Measurements from ENCODE around the gene KRT16. TPM values are rescaled to one million over a fixed set of nuclear protein-coding genes. Genes with fewer than 3 reads are reported as not detected.

Gene KRT16
- total RNA-seq, 1 experiment from 2014 or later = not detected

- H3K79me1 ChIP-seq (ENCODE audit: insufficient read depth, low read depth, low read length, poor library complexity, severe bottlenecking) = no peaks in the 10 kb centered on the region
- H3K27me3 Mint-ChIP-seq (ENCODE audit: low read depth) = peaks cover 70% of the 10 kb centered on the region
Observed at GRCh38 chr17:41571561-41572434, 40.8 kb downstream of the KRT16 start, which contains the start of gene KRT9. TSS of gene KRT9 (minus strand) at chr17:41572059. CDS start at chr17:41571992, 67 bp downstream.

More at GRCh38 chr17:41571561-41572434, 40.8 kb downstream of the KRT16 start, which contains the start of gene KRT9:
- H3K18ac ChIP-seq (ENCODE audit: insufficient read length, low read depth, low read length) = no peak within 1 kb of the TSS
- H2BK5ac ChIP-seq (ENCODE audit: insufficient read length, low read length) = no peak within 1 kb of the TSS
- no peak for DNase-seq
- H3K4me1 ChIP-seq (ENCODE audit: insufficient read depth, low read length) = no peaks in the 10 kb centered on the region
- no peak within 1 kb of the TSS for H3T11ph ChIP-seq (ENCODE audit: low read length)
- H2BK120ac ChIP-seq (ENCODE audit: low read depth, low read length, poor library complexity, severe bottlenecking) = no peak within 1 kb of the TSS
- no peaks in the 10 kb centered on the region for H3K79me2 ChIP-seq (ENCODE audit: insufficient read depth, low read length)
- H4K5ac ChIP-seq (ENCODE audit: insufficient read length, low read depth, low read length) = no peak within 1 kb of the TSS
- H3K23ac ChIP-seq (ENCODE audit: insufficient read length, low read depth, low read length) = no peak within 1 kb of the TSS
- H4K8ac ChIP-seq (replicated peaks; ENCODE audit: insufficient read length, low read depth, low read length) = no peak within 1 kb of the TSS
- Mint-ChIP-seq H3K36me3 (ENCODE audit: insufficient read depth in 1 of 3, low read depth in 3 of 3) (no peaks in the 10 kb centered on the region), H3K9me3 (no peaks in the 10 kb centered on the region; a peak in 1 of 5 replicates), H3K4me1 (no peaks in the 10 kb centered on the region), H3K27ac (no peak within 1 kb of the TSS; a peak in 1 of 7 replicates), H3K4me3 (no peak within 1 kb of the TSS)
- H2BK12ac ChIP-seq (ENCODE audit: insufficient read length, low read depth, low read length) = no peak within 1 kb of the TSS
- TF ChIP-seq CTCF (conservative IDR thresholded peaks at IDR 0.05) = no peak
- no peak within 1 kb of the TSS for H3K4ac ChIP-seq (ENCODE audit: low read depth, low read length)
- no peak within 1 kb of the TSS for H3K4me2 ChIP-seq (ENCODE audit: insufficient read depth, insufficient read length, low read length)
- H4K91ac ChIP-seq (ENCODE audit: insufficient read length, low read depth, low read length) = no peak within 1 kb of the TSS
- no peaks in the 10 kb centered on the region for H4K20me1 ChIP-seq (ENCODE audit: control insufficient read depth, insufficient read depth, insufficient read length)
- no peak within 1 kb of the TSS for H3K56ac ChIP-seq (ENCODE audit: insufficient read length, low read depth, low read length)
- no peak within 1 kb of the TSS for H2BK20ac ChIP-seq (ENCODE audit: low read depth, low read length, poor library complexity, severe bottlenecking)
- no peaks in the 10 kb centered on the region for H3K23me2 ChIP-seq (ENCODE audit: insufficient read length, low read depth, low read length, poor library complexity, severe bottlenecking)
- no peaks in the 10 kb centered on the region for H3K27me3 ChIP-seq (ENCODE audit: insufficient read depth, low read length)
- H2BK15ac ChIP-seq (ENCODE audit: low read depth, low read length) = no peak within 1 kb of the TSS
- no peak within 1 kb of the TSS for H2AFZ ChIP-seq (ENCODE audit: low read length)
- H3K27ac ChIP-seq (ENCODE audit: insufficient read length, low read depth, low read length) = no peak within 1 kb of the TSS
- no peak within 1 kb of the TSS for H3K9ac ChIP-seq (ENCODE audit: extremely low read depth, insufficient read length, low read length)
- H2AK5ac ChIP-seq (ENCODE audit: insufficient read length, low read length) = no peak within 1 kb of the TSS
- no peak within 1 kb of the TSS for H3K14ac ChIP-seq (ENCODE audit: insufficient read depth, low read length)
- H3K9me3 ChIP-seq (ENCODE audit: control insufficient read depth, low read depth, low read length) = no peaks in the 10 kb centered on the region
- no CpG with 5 or more reads among the region's 24 CpGs for WGBS (ENCODE audit: extremely low coverage, insufficient read length, low lambda C conversion rate)
